ENCODE data around the gene POLR3G. TPM values are rescaled to one million over a fixed set of nuclear protein-coding genes. Genes with fewer than 3 reads are reported as not detected.

Gene POLR3G
- total RNA-seq, 4 donors from 2014 or later, result 1.3 to 5.2 (median 2.8) TPM

- TF ChIP-seq CTCF (IDR thresholded peaks at IDR 0.05), result no peak
- DNase-seq (ENCODE audit: low spot score), result no peak
- no peak for ATAC-seq (ENCODE audit: low FRiP score)
Observed at GRCh38 chr5:90530736-90531487, 56.2 kb downstream of the POLR3G start.

GRCh38 chr5:90533794-90534193 lies 59.1 kb downstream of the POLR3G start:
- no peak for TF ChIP-seq CTCF (IDR thresholded peaks at IDR 0.05)
- no peak for ATAC-seq (ENCODE audit: low FRiP score)
- no peak for DNase-seq (ENCODE audit: low spot score)

GRCh38 chr5:90534922-90535321 lies 60.3 kb downstream of the POLR3G start:
- ATAC-seq (ENCODE audit: low FRiP score) (no peak), DNase-seq (ENCODE audit: low spot score) (no peak)
- no peak for TF ChIP-seq CTCF (IDR thresholded peaks at IDR 0.05)

GRCh38 chr5:90542827-90543519 lies 68.3 kb downstream of the POLR3G start:
- no peak for DNase-seq (ENCODE audit: low spot score)
- no peak for ATAC-seq (ENCODE audit: low FRiP score)
- TF ChIP-seq CTCF (IDR thresholded peaks at IDR 0.05), result no peak

- TF ChIP-seq CTCF (IDR thresholded peaks at IDR 0.05), result no peak
- ATAC-seq (ENCODE audit: low FRiP score) (no peak), DNase-seq (ENCODE audit: low spot score) (no peak)
Observed at GRCh38 chr5:90545511-90545910, 70.8 kb downstream of the POLR3G start.

GRCh38 chr5:90546216-90546837 lies 71.7 kb downstream of the POLR3G start:
- TF ChIP-seq CTCF (IDR thresholded peaks at IDR 0.05), result no peak
- DNase-seq (ENCODE audit: low spot score) (no peak), ATAC-seq (ENCODE audit: low FRiP score) (no peak)
